IPS DF 4.7 (cell line): ENCODE measurements around the gene XAB2.

Experiments used
- DNase-seq: peaks from one replicate; pipeline ENCODE4 v3.0.0-alpha.2; 2013; ENCODE audit warnings: low spot score; ENCODE audit errors: extremely low read depth

The XAB2 gene

GRCh38 chr19:7629347-7630054, at the start of gene XAB2, which contains the start of gene PET100:
XAB2 (minus strand) TSS chr19:7629545; CDS start chr19:7629527, 18 bp downstream.
PET100 (plus strand) TSS chr19:7629793; CDS start chr19:7629834, 41 bp downstream.
- peak; percentile 94 for DNase-seq

- DNase-seq: no peak
Observed at GRCh38 chr19:7677669-7678311, 48.4 kb upstream of the XAB2 start.

- DNase-seq: no peak
Observed at GRCh38 chr19:7676854-7677253, 47.5 kb upstream of the XAB2 start, which contains the start of gene MCEMP1. MCEMP1 (plus strand) TSS chr19:7677090; CDS start chr19:7677121, 31 bp downstream.

GRCh38 chr19:7676376-7676775, 47.0 kb upstream of the XAB2 start:
- no peak for DNase-seq

- DNase-seq: no peak
Observed at GRCh38 chr19:7674010-7675005, 45.0 kb upstream of the XAB2 start.

GRCh38 chr19:7672522-7672921, 43.2 kb upstream of the XAB2 start:
- DNase-seq: no peak

GRCh38 chr19:7670790-7671189, 41.4 kb upstream of the XAB2 start:
- DNase-seq: no peak

GRCh38 chr19:7670150-7670783, 40.9 kb upstream of the XAB2 start:
- no peak for DNase-seq

GRCh38 chr19:7669641-7670040, 40.3 kb upstream of the XAB2 start:
- DNase-seq: no peak

GRCh38 chr19:7668842-7669241, 39.5 kb upstream of the XAB2 start, which contains the start of gene RETN:
RETN (plus strand) TSS chr19:7669049; CDS start chr19:7669327, 278 bp downstream.
- no peak for DNase-seq

- DNase-seq: no peak
Observed at GRCh38 chr19:7665076-7665475, 35.7 kb upstream of the XAB2 start.

GRCh38 chr19:7663706-7664105, 34.4 kb upstream of the XAB2 start:
- DNase-seq: no peak

GRCh38 chr19:7662657-7663056, 33.3 kb upstream of the XAB2 start:
- no peak for DNase-seq

GRCh38 chr19:7661744-7662538, 32.6 kb upstream of the XAB2 start:
- no peak for DNase-seq

GRCh38 chr19:7658219-7658686, 28.9 kb upstream of the XAB2 start:
- DNase-seq: no peak

GRCh38 chr19:7657131-7657751, 27.9 kb upstream of the XAB2 start:
- no peak for DNase-seq

GRCh38 chr19:7655581-7655980, 26.2 kb upstream of the XAB2 start:
- DNase-seq: no peak

GRCh38 chr19:7654401-7654800, 25.1 kb upstream of the XAB2 start:
- DNase-seq: no peak

GRCh38 chr19:7652061-7652641, 22.8 kb upstream of the XAB2 start:
- DNase-seq: no peak
